Stimulated activated CD4-positive, alpha-beta T cell treated with anti-CD3 and anti-CD28 coated beads, Interleukin-12 subunit alpha, Interleukin-12 subunit beta, amount 100 ng/mL, for 4 hours (primary cell): ENCODE data around the gene ENGASE.
A peak's percentile ranks its signal among the peaks of the same experiment; 100 is the strongest.
"Not testable (repeated sequence)": the region's sequence is repeated elsewhere in the genome, so short reads cannot be mapped to it uniquely, and the experiment has no call there.

Experiments
- DNase-seq: peaks from one replicate; pipeline ENCODE4 v3.0.0-alpha.2; 2020

Gene ENGASE

GRCh38 chr17:79074649-79075445, at the start of gene ENGASE:
Gene ENGASE (plus strand): TSS chr17:79074824. CDS start chr17:79074945, 121 bp downstream.
- DNase-seq: peak; percentile 92

- no peak for DNase-seq
Observed at GRCh38 chr17:79024901-79025737, 49.5 kb upstream of the ENGASE start.

GRCh38 chr17:79026376-79027273, 48.0 kb upstream of the ENGASE start:
- no peak for DNase-seq

GRCh38 chr17:79027274-79027924, 47.2 kb upstream of the ENGASE start:
- DNase-seq: no peak

- DNase-seq: no peak
Observed at GRCh38 chr17:79027925-79028491, 46.6 kb upstream of the ENGASE start.

GRCh38 chr17:79028496-79029326, 45.9 kb upstream of the ENGASE start:
- no peak for DNase-seq

- no peak for DNase-seq
Observed at GRCh38 chr17:79029327-79030009, 45.2 kb upstream of the ENGASE start.

- not testable (repeated sequence) for DNase-seq
Observed at GRCh38 chr17:79030636-79031035, 44.0 kb upstream of the ENGASE start.

- DNase-seq: no peak
Observed at GRCh38 chr17:79031996-79032875, 42.4 kb upstream of the ENGASE start.

GRCh38 chr17:79033046-79033616, 41.5 kb upstream of the ENGASE start:
- no peak for DNase-seq

- DNase-seq: no peak
Observed at GRCh38 chr17:79033741-79034501, 40.7 kb upstream of the ENGASE start.

GRCh38 chr17:79034931-79035485, 39.6 kb upstream of the ENGASE start:
- DNase-seq: no peak

- DNase-seq: no peak
Observed at GRCh38 chr17:79035686-79036085, 38.9 kb upstream of the ENGASE start.

GRCh38 chr17:79036181-79036580, 38.4 kb upstream of the ENGASE start:
- no peak for DNase-seq

GRCh38 chr17:79036596-79036995, 38.0 kb upstream of the ENGASE start:
- no peak for DNase-seq

- no peak for DNase-seq
Observed at GRCh38 chr17:79038545-79039135, 36.0 kb upstream of the ENGASE start.

- no peak for DNase-seq
Observed at GRCh38 chr17:79039171-79039570, 35.5 kb upstream of the ENGASE start.
